GM12801 (cell line): Measurements from ENCODE around the gene HCFC1.

Source experiments
- TF ChIP-seq, protein P1 (sequence below): IDR thresholded peaks from one replicate; pipeline ENCODE4 v1.5.1; 2011; ENCODE audit warnings: control low read depth; ENCODE audit not compliant: insufficient read length; ENCODE audit errors: extremely low read depth

Gene HCFC1

DNA sequence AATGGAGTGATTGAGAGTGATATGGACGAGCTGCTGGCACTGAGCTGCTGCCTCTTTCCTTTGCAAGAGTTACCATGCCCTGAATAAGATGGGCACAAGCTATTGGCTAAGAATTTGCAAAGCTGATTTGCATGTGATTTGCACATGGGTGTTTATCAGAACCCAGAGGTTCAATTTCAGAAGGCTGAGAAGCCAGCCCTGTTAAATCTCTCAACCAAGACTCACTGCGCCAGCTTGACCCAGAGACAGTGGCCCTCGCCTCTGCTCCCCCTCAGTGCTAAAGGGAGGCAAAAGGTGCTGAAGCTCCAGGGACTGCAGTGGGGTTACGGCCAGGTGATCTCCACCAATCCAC is 46.3 kb downstream of the HCFC1 start:
- TF ChIP-seq, protein P1, sequence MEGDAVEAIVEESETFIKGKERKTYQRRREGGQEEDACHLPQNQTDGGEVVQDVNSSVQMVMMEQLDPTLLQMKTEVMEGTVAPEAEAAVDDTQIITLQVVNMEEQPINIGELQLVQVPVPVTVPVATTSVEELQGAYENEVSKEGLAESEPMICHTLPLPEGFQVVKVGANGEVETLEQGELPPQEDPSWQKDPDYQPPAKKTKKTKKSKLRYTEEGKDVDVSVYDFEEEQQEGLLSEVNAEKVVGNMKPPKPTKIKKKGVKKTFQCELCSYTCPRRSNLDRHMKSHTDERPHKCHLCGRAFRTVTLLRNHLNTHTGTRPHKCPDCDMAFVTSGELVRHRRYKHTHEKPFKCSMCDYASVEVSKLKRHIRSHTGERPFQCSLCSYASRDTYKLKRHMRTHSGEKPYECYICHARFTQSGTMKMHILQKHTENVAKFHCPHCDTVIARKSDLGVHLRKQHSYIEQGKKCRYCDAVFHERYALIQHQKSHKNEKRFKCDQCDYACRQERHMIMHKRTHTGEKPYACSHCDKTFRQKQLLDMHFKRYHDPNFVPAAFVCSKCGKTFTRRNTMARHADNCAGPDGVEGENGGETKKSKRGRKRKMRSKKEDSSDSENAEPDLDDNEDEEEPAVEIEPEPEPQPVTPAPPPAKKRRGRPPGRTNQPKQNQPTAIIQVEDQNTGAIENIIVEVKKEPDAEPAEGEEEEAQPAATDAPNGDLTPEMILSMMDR: no peak

DNA sequence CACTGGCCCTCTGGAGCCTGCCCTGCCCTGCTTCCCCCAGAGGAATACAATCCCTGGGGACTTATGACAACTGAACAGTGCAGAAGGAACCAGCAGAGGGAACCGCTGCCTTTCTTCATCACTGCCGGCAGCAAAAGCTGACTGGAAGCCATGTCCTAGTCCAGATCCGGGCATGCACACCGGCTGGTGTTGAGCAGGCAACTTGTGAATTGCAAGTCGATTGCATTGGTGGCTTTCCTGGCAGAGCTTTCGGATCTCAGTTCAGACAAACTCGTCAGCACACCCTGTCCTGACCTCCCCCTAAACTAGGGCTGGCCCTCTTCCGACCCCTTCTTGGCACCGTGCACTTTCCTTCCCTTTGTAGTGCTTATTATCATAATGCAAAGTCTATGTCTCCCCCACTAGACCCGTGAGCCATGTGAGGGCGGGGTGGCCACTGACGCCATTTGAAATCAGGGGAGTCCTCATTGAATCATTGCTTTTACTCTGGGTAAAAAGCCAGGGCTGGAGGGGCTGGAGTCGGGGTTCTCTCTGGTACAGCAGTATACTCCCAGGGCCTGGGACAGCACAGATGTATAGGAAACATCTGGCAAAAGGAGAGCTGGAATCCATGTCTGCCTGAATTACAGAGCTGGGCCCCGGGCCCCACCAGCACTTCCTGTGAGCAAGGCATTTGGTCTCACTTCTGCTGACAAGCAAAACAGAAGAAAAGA is 47.3 kb downstream of the HCFC1 start:
- TF ChIP-seq, protein P1: no peak

DNA sequence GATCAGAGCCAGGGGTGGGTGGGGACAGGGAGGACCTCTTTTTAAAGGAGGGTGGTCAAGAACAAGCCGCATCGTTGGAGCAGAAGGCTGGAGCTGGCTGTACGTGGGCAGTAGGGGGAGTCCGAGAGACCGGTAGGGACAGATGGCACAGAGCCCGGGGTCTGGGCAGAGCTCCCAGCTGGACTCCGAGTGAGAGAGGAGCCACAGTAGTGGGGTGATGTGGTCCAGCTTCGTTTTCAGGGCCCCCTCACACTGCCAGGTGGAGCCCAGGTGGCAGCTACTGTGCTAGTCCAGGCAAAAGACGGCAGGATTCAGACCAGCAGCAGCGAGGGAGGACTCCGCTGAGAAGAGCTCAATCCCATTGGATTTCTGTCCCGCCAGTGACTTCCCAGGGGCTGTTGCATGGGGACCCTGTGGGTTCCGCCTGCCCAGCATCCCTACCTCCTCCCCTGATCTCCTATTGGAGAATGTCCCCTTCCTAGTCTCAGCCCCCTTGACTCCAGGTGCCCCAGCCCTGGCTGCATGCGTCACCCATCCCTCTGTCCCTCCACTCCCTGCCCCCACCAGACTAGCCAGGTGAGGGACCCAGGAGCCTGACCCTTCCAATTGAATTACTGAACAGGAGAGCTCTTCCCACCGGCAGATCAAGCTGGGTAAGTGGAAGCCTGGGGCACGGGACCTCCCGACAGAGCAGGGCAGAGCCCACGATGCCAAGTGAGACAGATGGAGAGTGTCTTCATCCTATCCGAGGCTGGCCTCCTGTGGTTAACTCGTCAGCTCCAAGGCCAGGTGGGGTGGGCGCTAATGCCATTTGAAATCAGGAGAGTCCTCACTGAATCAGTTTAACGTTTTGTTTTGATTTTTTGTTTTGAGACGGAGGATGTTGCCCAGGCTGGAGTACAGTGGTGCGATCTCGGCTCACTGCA is 48.4 kb downstream of the HCFC1 start:
- TF ChIP-seq, protein P1: no peak

DNA sequence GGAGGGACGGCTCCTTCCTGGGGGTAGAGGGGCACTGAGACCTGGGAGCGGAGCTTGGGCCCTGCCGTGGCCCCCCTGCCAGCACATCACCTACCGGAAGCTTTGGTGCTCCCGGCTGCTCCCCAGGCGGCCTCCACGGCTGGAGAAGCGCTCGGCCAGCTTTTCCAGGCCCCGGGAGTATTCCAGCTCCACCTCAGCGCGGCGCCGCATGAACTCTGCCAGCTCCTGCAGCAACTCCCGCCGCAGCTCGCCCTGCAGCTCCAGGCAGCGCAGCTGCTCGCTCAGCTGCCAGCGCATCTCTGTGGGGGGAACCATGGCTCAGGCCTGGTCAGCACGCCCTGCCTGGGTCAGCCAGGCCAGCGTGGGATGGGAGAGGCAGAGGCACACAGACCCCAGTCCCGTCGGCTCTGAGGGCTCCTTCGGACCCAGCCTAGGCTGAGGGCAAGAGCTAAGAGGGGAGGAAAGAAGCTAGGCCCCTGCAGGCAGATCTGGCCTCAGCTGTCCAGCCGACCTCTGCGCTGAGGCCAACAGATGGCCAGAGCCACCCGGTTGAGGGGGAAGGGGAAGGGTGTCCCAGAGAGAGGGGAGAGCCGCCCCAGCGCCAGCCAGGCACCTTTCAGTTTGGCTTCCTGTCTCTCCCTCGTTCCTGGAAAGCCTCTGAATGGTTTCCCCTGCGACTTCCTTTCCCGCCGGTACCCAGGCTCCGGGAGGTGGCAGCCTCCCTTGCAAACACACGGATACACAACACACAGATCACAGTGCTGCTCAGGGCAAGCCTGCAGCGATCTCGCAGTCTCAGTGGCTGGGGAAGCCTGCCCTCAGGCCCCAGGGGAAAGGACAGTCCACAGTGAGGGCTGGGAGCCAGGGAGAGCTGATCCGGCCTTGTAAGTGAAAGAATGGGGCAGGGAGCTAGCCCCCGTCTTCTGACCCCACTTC is 49.8 kb downstream of the HCFC1 start:
- TF ChIP-seq, protein P1: no peak

GRCh38 chrX:153921070-153921469 is 50.5 kb downstream of the HCFC1 start:
- TF ChIP-seq, protein P1: no peak

GRCh38 chrX:153920546-153920945 is 51.1 kb downstream of the HCFC1 start:
- TF ChIP-seq, protein P1: no peak

GRCh38 chrX:153919281-153919680 is 52.3 kb downstream of the HCFC1 start:
- TF ChIP-seq, protein P1: no peak
